ENCODE data around the gene ATG12. TPM values are rescaled to one million over a fixed set of nuclear protein-coding genes. Genes with fewer than 3 reads are reported as not detected.

The ATG12 gene
- total RNA-seq, 1 donor from 2014 or later, result 67.3 TPM

GRCh38 chr5:115850744-115851416 is 9.5 kb upstream of the ATG12 start:
- H3K36me3 Mint-ChIP-seq (ENCODE audit: unreplicated experiment), result no peaks in the 10 kb centered on the region
- no peaks in the 10 kb centered on the region for H3K27me3 Mint-ChIP-seq (ENCODE audit: unreplicated experiment)
- DNase-seq, result no peak
- no peak for TF ChIP-seq CTCF (IDR thresholded peaks at IDR 0.05; ENCODE audit: partially characterized antibody, unreplicated experiment)
- H3K27ac Mint-ChIP-seq (ENCODE audit: unreplicated experiment), result no peak overlapping the region
- H3K9me3 Mint-ChIP-seq (ENCODE audit: unreplicated experiment), result no peaks in the 10 kb centered on the region
- H3K4me3 Mint-ChIP-seq (ENCODE audit: unreplicated experiment), result no peak overlapping the region
- H3K4me1 Mint-ChIP-seq (ENCODE audit: low read depth, unreplicated experiment), result peaks cover 4% of the 10 kb centered on the region

GRCh38 chr5:115849258-115849798 is 8.0 kb upstream of the ATG12 start:
- no peaks in the 10 kb centered on the region for H3K36me3 Mint-ChIP-seq (ENCODE audit: unreplicated experiment)
- no peak overlapping the region for H3K4me3 Mint-ChIP-seq (ENCODE audit: unreplicated experiment)
- no peak for DNase-seq
- H3K27ac Mint-ChIP-seq (ENCODE audit: unreplicated experiment), result peak overlapping the region; percentile 20
- H3K4me1 Mint-ChIP-seq (ENCODE audit: low read depth, unreplicated experiment), result peaks cover 13% of the 10 kb centered on the region
- TF ChIP-seq CTCF (IDR thresholded peaks at IDR 0.05; ENCODE audit: partially characterized antibody, unreplicated experiment), result no peak
- H3K27me3 Mint-ChIP-seq (ENCODE audit: unreplicated experiment), result no peaks in the 10 kb centered on the region
- H3K9me3 Mint-ChIP-seq (ENCODE audit: unreplicated experiment), result no peaks in the 10 kb centered on the region

- no peak for DNase-seq
- Mint-ChIP-seq H3K9me3 (ENCODE audit: unreplicated experiment) (peaks cover 5% of the 10 kb centered on the region), H3K27me3 (ENCODE audit: unreplicated experiment) (peaks cover 2% of the 10 kb centered on the region), H3K27ac (ENCODE audit: unreplicated experiment) (no peak overlapping the region), H3K4me1 (ENCODE audit: low read depth, unreplicated experiment) (peaks cover 26% of the 10 kb centered on the region), H3K4me3 (ENCODE audit: unreplicated experiment) (no peak overlapping the region), H3K36me3 (ENCODE audit: unreplicated experiment) (no peaks in the 10 kb centered on the region)
- TF ChIP-seq CTCF (IDR thresholded peaks at IDR 0.05; ENCODE audit: partially characterized antibody, unreplicated experiment), result no peak
Observed at GRCh38 chr5:115847290-115847689, 5.9 kb upstream of the ATG12 start.

- Mint-ChIP-seq H3K4me1 (ENCODE audit: low read depth, unreplicated experiment) (peaks cover 33% of the 10 kb centered on the region), H3K9me3 (ENCODE audit: unreplicated experiment) (peaks cover 11% of the 10 kb centered on the region), H3K4me3 (ENCODE audit: unreplicated experiment) (peak overlapping the region; percentile 98), H3K36me3 (ENCODE audit: unreplicated experiment) (no peaks in the 10 kb centered on the region), H3K27ac (ENCODE audit: unreplicated experiment) (no peak overlapping the region), H3K27me3 (ENCODE audit: unreplicated experiment) (peaks cover 2% of the 10 kb centered on the region)
- TF ChIP-seq CTCF (IDR thresholded peaks at IDR 0.05; ENCODE audit: partially characterized antibody, unreplicated experiment), result no peak
- DNase-seq, result no peak
Observed at GRCh38 chr5:115844321-115844817, 3.0 kb upstream of the ATG12 start.

- peaks cover 35% of the 10 kb centered on the region for H3K4me1 Mint-ChIP-seq (ENCODE audit: low read depth, unreplicated experiment)
- H3K36me3 Mint-ChIP-seq (ENCODE audit: unreplicated experiment), result no peaks in the 10 kb centered on the region
- no peak overlapping the region for H3K27ac Mint-ChIP-seq (ENCODE audit: unreplicated experiment)
- peaks cover 2% of the 10 kb centered on the region for H3K27me3 Mint-ChIP-seq (ENCODE audit: unreplicated experiment)
- H3K9me3 Mint-ChIP-seq (ENCODE audit: unreplicated experiment), result peaks cover 11% of the 10 kb centered on the region
- DNase-seq, result no peak
- no peak for TF ChIP-seq CTCF (IDR thresholded peaks at IDR 0.05; ENCODE audit: partially characterized antibody, unreplicated experiment)
- peak overlapping the region; percentile 98 for H3K4me3 Mint-ChIP-seq (ENCODE audit: unreplicated experiment)
Observed at GRCh38 chr5:115843444-115844130, 2.2 kb upstream of the ATG12 start.
